HG03159 (cell line): ENCODE measurements around the gene MUSK.
"Not testable (repeated sequence)": the region's sequence is repeated elsewhere in the genome, so short reads cannot be mapped to it uniquely, and the experiment has no call there.

Experiments used
- ATAC-seq: cut with Tn5 transposase; IDR thresholded peaks from one replicate; pipeline ENCODE4 v1.9.1; 2021; ENCODE audit warnings: mild to moderate bottlenecking, moderate library complexity; ENCODE audit not compliant: unreplicated experiment

MUSK gene

DNA sequence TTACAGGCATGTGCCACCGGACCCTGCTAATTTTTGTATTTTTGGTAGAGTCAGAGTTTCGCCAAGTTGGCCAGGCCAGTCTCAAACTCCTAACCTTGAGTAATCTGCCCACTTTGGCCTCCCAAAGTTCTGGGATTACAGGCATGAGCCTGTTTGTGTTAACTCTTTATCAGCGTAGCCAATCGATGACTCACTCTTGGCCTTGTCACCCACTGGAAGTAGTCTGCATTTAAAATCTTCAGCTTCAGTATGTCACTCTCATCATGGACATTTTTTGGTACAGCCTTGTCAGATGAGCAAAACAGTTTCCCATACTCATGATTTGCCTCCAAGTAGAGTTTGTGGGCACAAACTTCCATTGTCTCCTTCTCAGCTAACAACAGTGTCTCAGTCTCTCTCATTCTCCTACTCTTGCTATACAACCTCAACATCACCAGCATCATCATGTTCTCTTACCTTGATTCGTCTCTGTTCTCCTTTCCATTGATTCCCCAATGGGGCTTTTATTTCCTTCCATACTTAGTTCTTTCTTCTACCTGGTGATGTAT, 22.5 kb downstream of the MUSK start:
- no peak for ATAC-seq

DNA sequence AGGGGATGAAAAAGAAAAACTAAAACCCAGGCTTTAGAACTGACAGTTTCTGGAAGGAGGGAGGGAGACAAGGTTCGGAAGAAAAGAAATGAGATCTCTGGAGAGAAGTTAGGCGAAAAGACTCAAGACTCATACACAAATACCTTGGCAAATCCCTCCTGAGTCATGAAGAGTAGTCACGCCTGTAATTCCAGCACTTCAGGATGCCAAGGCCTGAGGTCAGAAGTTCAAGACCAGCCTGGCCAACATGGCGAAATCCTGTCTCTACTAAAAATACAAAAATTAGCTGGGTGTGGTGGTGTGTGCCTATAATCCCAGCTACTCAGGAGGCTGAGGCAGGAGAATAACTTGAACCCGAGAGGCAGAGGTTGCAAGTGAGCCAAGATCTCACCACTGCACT, 27.3 kb downstream of the MUSK start:
- ATAC-seq = not testable (repeated sequence)

DNA sequence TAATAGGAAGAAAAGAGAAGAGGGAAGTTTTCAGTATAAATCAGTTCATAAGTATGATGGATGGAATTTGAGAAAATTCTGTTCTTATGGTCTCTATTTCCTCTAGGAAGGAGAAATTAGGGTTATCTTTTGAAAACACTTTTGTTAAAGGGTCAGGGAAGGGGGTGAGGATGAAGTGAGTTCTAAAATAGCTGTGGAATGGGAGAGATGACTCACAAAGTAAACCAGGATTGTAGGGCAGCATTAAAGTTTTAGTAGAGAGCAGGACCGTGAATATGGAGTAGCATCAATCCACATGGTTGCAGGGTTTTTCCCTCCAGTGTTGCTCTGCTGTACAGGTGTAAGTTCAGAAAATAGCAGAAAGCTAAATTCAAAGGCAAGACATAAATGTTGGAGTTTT, 32.4 kb downstream of the MUSK start:
- ATAC-seq = no peak

DNA sequence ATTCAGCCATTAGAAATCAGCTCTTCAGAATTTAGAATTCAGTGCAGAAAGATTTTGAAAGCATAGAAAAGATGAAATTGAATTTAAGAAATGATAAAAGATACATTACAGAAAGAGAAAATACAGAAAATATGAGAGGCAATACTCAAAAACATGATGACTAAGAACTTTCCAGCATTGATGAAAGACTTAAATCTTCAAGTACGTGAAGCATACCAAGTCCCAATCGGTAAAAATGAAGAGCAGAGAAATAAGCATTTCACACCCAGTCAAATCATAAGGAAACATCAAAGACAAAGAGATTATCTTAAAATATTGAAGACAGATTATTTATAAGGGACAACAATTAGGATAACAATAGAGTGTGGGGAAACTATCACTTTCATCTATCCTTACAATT, 35.1 kb downstream of the MUSK start:
- no peak for ATAC-seq

DNA sequence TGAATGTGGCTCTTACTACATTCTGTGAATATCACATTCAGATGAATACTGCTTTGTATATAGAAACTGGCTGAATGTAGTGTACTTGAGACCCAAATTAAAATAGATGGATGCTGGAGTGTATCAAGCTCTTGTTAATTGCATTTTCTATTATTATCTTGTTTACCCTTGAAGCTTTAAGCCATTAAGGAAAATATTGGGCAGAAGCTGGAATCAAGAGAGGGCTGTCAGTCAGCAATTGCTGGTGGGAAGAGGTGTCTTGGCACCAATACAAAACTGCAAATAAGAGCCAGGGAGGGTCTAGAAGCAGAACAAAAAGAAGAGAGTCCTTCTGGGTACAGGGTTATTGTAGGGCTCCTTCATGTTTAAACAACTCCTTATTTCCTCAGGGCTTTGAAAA, 38.8 kb downstream of the MUSK start:
- ATAC-seq = no peak

DNA sequence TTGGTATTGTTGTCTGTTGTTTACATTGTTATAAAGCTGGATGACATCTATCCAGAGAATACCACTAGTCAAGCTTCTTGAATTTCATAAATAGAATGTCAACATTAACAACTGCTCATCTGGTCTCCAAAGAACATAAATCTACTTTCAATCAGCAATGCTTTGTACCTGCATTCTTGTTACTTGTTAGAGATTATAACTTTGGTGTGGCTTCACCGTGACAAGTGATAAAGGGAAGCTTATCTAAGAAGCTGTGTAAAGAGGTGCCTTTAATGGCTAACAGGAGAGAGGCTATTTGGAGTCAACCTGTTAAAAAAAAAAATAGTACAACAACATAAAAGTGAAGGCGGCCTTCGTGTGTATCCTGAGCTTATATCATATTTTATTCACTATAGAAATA, 41.8 kb downstream of the MUSK start:
- no peak for ATAC-seq

DNA sequence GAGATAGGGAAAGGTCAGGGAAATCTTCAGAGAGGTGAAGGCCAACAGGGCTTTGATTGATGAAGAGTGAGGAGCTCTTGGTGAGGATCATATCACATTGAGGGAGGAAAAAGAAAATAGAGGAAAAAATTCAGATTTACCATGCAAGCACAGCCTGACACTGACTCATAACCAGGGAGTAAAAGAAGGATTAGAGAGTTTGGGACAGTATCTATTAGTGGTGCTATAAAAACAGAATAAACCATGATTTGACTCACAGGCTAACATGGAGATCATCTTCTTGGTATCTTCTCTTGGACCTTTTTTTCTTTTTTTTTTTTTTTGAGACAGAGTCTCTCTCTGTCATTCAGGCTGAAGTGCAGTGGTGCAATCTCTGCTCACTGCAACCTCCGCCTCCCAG, 44.4 kb downstream of the MUSK start:
- no peak for ATAC-seq

DNA sequence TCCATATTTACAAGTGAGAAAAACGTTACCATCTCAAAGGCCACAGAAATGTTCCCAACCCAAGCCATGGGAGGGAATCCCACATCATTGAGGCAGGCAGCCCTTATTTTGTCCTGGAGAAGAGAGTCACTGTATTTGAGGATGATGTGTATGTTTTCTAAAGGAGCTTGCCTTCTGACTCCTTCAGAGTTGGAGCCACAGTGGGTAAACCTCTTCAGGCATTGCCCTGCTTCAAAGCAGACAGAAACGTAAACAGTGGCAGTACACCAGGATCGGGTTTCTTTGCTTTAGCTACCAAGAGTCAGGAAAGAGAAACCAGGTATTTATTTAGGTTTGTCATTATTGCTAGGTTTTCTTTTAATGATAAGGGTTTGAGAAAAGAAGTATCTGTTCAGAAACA, 45.7 kb downstream of the MUSK start:
- ATAC-seq = no peak

DNA sequence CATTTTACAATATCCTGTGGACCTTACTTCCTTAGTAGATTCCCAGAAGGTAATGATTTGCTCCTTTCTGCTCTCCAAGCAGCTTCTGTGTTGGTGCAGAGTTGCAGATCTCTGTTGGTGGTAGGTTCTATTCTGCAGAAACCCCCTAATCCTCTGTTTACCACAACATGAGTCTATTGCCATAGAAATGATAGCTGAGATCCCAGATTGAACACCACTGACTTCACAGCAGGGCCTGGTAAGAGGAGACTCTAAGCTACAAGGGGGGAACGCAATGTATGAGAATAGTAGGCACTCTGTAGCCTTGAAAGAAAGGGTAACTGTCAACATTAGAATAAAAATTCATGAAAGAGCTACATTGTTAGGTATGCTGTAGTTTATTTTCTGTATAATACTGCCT, 59.5 kb downstream of the MUSK start:
- no peak for ATAC-seq

DNA sequence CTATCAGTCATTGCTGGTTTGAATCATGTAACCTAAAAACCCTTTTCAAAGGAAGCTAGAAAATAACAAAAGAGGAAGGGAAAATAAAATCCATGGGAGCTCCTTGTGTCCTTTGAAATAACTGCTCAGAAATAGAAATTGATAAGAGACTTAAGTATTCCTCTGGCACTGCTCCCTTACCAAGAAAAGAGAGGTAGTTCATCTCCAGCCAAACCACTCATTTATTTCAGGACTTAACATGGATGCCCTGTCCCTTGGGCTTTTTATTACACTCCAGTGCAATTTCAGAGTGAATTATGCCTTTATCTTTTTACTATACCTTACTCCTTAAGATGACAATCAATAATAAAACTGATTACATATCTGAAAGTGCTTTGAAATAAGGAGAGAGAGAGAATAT, 61.0 kb downstream of the MUSK start:
- no peak for ATAC-seq

DNA sequence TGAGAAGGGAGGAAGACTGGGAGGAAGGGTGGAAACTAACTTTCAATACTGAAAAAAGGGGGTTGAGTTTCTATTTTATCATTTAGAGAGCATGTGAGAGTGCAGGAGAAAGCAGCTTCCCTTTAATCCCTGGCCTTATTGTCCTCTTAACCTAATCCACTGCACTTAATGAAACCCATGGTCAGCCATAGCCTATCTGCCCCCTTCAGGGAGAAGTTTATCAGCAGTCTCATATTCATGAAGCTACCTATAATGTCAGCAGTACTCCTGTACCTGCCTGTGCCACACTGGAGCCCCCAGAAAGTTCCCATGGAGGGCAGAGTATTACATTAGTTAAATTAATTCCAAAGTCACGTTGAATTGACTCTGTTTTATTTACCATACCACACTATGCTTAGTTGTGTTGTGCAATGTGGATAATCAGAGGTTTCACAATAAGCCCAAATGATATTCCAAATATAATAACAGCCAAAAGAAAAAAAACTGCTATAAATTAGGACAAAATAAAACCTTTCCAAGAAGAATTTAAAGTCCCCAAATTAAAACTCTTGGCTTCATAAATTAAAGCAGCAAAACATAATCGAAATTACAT, 62.9 kb downstream of the MUSK start:
- no peak for ATAC-seq

DNA sequence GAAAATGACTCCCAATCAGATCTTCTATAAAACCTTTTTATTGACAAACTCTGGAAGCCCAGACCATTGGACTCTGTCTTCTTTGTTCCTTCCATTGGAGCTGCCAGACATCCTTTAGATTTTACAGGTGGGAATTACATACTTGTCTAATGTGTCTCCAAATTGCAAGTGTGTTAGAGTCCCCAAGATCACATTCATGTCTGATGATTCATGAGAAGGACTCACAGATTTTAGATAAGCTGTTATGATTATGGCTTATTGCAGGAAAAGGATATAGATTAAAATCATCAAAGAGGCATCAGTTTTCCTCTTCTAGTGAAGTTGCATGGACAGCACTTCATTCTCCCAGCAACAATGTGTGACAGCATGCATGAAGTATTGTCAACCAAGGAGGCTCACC, 70.4 kb downstream of the MUSK start:
- no peak for ATAC-seq

DNA sequence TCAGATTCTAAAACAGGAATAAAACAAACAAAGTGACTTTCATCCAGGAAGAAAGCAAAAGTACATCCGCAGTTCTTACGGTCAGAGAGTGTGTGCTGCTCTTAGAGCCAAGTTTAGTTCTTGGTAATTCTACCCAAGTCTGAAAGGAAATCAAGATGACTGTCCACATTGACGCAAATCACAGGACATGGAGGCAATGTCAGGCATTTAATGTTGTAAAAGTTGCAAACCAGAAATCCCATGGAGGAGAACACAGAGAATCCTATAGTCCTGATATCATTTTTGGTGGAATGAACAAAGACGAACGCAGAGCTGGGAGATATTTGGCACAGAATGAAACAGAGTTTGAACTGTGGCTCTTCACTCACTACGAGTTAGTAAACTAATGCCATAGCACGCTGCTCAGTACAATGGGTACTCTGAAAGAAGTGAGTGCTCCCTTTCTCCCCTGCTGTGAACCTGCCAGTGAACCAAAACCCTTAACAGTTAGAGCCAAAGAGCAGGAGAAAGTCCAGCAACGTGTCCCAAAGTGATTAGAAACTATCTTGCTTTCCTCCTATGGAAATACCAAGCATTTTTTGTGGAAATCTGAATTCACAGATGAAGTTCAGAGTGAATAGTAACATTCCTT, 74.3 kb downstream of the MUSK start:
- no peak for ATAC-seq

DNA sequence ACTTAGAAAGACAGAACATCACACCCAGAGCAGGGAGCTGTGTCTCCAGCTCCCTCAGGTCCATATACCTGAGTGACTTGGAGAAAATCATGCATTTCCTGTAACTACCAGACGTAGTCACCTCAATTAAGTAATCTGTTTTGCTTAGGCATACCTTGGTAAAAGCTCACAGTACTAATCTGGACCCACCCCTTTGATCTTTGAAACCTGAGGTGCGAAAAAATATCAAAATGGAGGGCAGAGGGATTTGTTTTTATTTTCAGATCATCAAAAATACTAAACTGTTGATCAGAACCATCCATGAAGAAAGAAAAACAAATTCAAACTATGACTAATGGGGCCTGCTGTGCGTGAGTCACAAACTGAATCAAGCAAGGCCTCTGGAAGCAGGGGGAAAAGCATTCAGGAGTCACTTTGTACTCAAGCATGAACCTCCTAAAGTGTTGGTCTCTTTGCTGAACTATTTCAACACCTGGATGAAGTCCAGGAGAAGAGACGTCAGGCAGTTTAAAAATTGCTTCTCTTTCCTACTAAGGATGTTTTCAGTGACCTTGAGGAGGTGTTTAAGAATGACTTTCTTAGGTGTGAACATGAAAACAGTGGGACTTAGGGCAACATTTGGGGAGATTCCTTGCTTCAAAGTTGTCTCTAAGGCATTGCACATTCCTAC, 76.3 kb downstream of the MUSK start:
- no peak for ATAC-seq

DNA sequence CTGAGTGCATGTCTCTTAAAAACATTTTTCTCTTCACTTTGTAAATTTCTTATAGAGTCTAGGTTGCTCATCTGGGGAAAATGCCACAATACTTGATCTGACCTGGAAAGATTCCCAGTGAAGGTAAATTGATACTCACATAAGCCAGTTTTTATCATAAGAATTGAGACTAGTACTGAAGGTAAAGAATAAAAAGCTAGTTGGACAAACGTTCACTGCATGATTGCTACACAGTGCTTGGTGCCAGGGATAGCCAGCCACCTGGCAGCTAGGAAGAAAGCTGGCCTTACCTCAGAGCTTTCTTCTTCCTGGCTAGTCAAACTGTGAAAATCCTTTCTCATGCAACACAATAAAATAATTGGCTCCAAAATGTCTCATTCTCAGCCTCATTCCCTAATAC, 77.1 kb downstream of the MUSK start:
- ATAC-seq = no peak

DNA sequence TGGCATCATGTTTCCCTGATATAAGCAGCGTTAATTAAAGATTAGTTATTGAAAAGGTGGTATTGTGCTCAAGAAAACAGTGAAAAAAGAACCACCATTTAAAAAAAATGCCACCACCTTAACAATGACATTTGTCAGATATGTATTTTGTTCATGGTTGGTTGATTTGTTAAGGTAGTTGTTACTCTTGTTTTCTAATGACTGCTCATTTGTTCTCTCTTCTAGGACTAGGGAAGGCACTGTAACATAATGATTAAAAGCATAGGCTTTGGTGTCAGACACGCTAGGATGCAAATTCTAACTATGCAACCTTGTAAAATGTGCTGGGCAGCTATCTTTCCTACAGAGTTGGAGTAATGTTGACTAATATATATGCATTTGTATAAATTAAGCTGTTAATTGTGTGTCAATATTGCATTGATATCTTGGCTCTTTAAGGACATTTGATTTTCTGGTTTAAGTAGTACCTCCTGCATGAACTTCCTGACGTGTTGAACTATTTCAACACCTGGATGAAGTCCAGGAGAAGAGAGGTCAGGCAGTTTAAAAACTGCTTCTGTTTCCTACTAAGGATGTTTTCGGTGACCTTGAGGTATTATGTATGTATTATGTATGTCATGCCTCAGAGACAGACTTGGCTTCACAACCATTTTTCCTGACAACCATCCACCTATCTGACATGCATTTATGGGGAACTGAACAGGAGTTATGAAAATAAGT, 77.8 kb downstream of the MUSK start:
- ATAC-seq = no peak

DNA sequence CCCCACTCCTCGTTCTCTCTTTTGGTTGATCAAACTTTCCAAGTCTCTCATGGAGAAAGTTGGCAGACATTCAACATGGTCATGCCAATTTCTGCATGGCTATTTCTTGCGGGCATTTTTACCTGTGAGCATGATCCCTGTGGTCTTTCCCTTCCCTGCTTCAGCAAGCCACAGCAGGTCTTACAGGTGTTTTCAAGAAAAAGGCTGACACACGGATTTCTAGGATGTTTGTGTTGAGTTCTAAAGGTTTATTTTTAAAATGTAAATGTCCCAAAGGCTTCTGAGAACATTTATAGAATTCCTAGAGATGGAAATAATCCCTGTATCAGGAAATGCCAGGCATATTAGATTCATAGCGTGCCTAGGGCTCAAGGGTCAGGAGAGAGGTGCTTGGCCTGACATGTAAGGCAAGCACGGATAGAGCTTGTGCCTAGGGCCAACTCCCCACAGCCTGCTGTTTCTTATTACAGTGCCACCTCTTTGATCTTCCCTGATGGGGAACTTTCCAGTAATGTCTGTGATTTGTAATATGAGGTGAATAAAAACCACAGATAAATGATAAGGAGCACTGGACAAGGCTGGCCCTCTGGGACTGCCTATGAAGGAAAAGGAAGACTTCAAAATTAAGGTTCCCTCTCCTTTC, 79.8 kb downstream of the MUSK start:
- ATAC-seq = no peak

DNA sequence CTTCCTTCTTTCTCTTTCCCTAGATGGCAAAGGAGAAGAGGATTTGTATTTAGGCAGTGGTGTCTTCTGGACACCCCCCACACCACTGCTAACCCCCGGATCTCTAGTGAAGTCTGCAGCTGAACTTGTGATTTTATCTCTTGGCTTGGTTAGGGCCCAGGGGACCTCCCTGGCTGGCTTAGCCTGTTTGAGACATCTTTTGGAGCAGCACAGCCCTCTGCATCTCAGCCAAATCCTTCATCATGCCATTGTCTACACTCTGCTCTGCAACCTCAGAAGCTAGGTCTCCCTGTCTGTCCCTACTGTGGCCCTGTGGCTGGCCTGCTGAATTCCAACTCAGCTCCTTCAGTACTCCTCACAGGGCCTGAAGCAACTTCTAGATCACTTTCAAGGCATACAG, 81.7 kb downstream of the MUSK start:
- no peak for ATAC-seq

DNA sequence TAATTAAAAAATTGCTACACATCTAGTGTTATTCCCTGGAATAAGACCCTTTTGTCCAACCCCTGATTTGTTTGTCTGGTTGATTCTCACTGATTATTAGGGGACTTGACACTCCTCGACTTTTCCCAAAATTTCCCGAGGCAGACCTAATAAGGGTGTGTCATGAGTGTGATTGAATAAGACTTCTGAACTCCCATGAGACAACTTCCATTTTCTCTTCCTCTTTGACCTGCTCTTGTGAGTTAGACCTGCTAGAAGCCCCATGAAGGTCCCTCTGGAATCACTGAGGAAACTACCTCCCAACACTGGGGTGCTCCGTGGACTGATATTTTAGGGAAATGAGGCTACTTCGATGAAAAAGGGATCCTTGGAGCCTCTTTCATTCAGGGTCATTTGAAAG, 83.4 kb downstream of the MUSK start:
- no peak for ATAC-seq

DNA sequence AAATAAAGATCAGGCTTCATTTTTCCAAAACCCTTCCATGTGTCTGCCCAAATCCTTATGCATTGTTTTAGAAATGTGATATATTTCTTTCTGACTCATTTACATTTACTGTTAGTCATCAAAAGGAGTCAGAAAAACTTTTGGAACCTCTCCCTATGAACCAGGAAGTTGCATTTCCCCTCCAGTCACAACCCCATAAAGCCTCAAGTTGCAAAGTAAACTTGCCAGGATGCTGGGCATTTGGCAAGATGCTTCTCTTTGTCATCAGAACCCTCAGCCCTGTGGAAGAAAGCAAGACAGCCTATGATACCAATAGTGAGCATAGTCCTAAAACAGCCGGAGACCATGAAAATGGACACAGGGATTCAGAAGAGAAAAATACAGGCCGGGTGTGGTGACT, 84.2 kb downstream of the MUSK start:
- no peak for ATAC-seq

DNA sequence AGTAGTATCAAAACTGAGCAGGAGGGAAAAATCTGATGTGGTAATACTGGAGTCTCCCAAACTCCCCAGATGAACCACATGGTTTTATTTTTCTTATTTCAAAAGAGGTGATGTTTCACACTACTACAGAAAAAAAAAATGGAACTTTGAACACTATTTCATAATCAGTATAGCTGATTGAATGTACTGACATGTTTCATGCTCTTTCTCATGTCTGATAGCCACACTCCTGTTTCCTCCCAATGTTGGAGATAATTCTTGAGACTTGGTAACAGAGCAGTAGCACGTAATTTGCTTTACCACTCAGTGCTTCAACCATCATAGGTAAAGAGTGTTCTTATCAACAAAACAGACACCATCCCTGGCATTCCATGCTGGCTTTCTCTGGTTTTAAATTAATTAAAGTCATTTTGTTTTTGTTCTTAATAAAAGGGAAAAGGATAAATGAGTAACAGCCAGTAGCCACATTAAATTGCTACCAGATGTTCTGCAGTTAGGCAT, 85.2 kb downstream of the MUSK start:
- no peak for ATAC-seq
